GM23338 (cell line): ENCODE results near the gene PIK3C2A.

Experiments
- CREB1 ChIP-seq: fragments of 250-450 bp; sonication (Bioruptor Pico); IDR thresholded peaks from 2 replicates; pipeline ENCODE4 v1.5.0; 2020; ENCODE audit warnings: low read depth, mild to moderate bottlenecking, moderate library complexity
- JUNB ChIP-seq: IDR thresholded peaks from one replicate; pipeline ENCODE4 v1.6.1; 2016; ENCODE audit warnings: antibody characterized with exemption; ENCODE audit not compliant: unreplicated experiment
- TF ChIP-seq, protein P1 (sequence below), 2 experiments: fragments of 200-600 bp in 1 of 2; sonication (generic) in 1 of 2; conservative IDR thresholded peaks; 2 replicates each; pipeline versions ENCODE4 v1.5.1 to v1.6.1; 2016 to 2017; ENCODE audit warnings: antibody characterized with exemption in 2 of 2, low read depth in 2 of 2, mild to moderate bottlenecking in 2 of 2, moderate library complexity in 1 of 2
- TF ChIP-seq, protein P2 (sequence below): IDR thresholded peaks from 2 replicates; pipeline ENCODE4 v1.6.1; 2016; ENCODE audit warnings: antibody characterized with exemption

DNA sequence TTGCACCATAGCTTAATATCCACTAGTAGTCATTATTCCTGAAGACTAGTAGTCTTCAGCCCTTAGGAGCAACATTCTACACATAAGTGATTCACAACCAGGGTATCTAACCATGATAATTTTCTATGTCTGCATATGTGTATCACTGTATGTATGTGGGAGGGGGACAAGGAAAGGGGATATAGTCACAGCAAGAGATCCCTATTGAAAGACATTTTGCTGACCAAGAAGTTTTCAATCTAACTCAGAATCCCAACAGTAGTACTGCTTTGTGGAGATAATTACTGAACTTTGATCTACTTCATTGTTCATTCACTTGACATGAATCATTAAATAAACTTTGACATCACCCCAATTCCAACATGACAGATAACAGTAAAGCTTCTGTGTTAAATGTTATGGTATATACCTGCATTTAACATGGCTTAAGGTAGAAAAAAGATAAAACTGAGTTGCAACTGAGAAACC, 10.3 kb downstream of the PIK3C2A start:
- TF ChIP-seq, protein P1, sequence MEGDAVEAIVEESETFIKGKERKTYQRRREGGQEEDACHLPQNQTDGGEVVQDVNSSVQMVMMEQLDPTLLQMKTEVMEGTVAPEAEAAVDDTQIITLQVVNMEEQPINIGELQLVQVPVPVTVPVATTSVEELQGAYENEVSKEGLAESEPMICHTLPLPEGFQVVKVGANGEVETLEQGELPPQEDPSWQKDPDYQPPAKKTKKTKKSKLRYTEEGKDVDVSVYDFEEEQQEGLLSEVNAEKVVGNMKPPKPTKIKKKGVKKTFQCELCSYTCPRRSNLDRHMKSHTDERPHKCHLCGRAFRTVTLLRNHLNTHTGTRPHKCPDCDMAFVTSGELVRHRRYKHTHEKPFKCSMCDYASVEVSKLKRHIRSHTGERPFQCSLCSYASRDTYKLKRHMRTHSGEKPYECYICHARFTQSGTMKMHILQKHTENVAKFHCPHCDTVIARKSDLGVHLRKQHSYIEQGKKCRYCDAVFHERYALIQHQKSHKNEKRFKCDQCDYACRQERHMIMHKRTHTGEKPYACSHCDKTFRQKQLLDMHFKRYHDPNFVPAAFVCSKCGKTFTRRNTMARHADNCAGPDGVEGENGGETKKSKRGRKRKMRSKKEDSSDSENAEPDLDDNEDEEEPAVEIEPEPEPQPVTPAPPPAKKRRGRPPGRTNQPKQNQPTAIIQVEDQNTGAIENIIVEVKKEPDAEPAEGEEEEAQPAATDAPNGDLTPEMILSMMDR (conservative IDR thresholded peaks at IDR 0.05; ENCODE audit: low read depth in 2 of 2): no peak
- TF ChIP-seq, protein P2, sequence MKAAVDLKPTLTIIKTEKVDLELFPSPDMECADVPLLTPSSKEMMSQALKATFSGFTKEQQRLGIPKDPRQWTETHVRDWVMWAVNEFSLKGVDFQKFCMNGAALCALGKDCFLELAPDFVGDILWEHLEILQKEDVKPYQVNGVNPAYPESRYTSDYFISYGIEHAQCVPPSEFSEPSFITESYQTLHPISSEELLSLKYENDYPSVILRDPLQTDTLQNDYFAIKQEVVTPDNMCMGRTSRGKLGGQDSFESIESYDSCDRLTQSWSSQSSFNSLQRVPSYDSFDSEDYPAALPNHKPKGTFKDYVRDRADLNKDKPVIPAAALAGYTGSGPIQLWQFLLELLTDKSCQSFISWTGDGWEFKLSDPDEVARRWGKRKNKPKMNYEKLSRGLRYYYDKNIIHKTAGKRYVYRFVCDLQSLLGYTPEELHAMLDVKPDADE: no peak
- TF ChIP-seq CREB1 (CRISPR knock-in tag) (no peak), JUNB (no peak)
